H1 (cell line): ENCODE measurements around the gene SLC9A4. TPM values are rescaled to one million over a fixed set of nuclear protein-coding genes. Genes with fewer than 3 reads are reported as not detected.

Experiments
- CTCF ChIA-PET: fragments of 300-600 bp; sonication (Branson Sonifier 250); formaldehyde crosslinking; loops from one replicate; lab custom pipeline; 2021; ENCODE audit not compliant: partially characterized antibody; lab: Charles Lee
- POLR2A ChIA-PET: fragments of 300-600 bp; sonication (Branson Sonifier 250); formaldehyde crosslinking; loops from one replicate; lab custom pipeline; 2021; ENCODE audit warnings: inconsistent platforms; ENCODE audit not compliant: partially characterized antibody; lab: Charles Lee
- DNase-seq, 2 experiments: peaks; one replicate each; pipeline versions ENCODE4 v3.0.0 to v3.0.0-alpha.2; 2010 to 2022; ENCODE audit warnings: low spot score in 2 of 2, low read depth in 1 of 2, mixed read lengths in 1 of 2
- FAIRE-seq: peaks from 2 replicates; lab custom pipeline; 2011; peaks lifted over from hg19 to GRCh38; lab: Jason Lieb, UNC
- H2AFZ ChIP-seq: 2 replicates; pipeline ENCODE4 v1.8.1; 2012; ENCODE audit warnings: low read length, inconsistent platforms
- H2AK5ac ChIP-seq: 2 replicates; pipeline ENCODE4 v1.6.1; 2013; ENCODE audit warnings: low read depth, low read length
- H2BK120ac ChIP-seq: replicated peaks from 2 replicates; pipeline ENCODE3; 2013; ENCODE audit warnings: low read depth, low read length, inconsistent platforms
- H2BK12ac ChIP-seq: 2 replicates; pipeline ENCODE4 v1.6.1; 2013; ENCODE audit warnings: low read depth, low read length
- H2BK15ac ChIP-seq: 2 replicates; pipeline ENCODE4 v1.6.1; 2013; ENCODE audit warnings: low read length
- H2BK20ac ChIP-seq: 2 replicates; pipeline ENCODE4 v1.6.1; 2013; ENCODE audit warnings: low read length
- H2BK5ac ChIP-seq: 2 replicates; pipeline ENCODE4 v1.6.1; 2013; ENCODE audit warnings: low read depth, low read length
- H3K14ac ChIP-seq: 2 replicates; pipeline ENCODE4 v1.6.1; 2013; ENCODE audit warnings: inconsistent platforms; ENCODE audit not compliant: insufficient read length
- H3K18ac ChIP-seq: 2 replicates; pipeline ENCODE4 v1.6.1; 2013; ENCODE audit warnings: low read length; ENCODE audit errors: extremely low read depth
- H3K23ac ChIP-seq: 2 replicates; pipeline ENCODE4 v1.6.1; 2013; ENCODE audit warnings: inconsistent platforms; ENCODE audit not compliant: insufficient read length
- H3K23me2 ChIP-seq: 2 replicates; pipeline ENCODE4 v1.6.1; 2013; ENCODE audit warnings: low read depth, low read length
- H3K27ac ChIP-seq: 2 replicates; pipeline ENCODE4 v1.6.1; 2011; ENCODE audit warnings: low read depth, low read length, inconsistent platforms
- H3K27me3 ChIP-seq, 4 experiments: replicated peaks in 1 of 4; 1 replicate in 1 of 4; 2 replicates in 3 of 4; pipeline versions ENCODE4 v1.6.1 to v1.8.1; 2011 to 2013; ENCODE audit warnings: low read length in 3 of 4, mild to moderate bottlenecking in 3 of 4, inconsistent platforms in 2 of 4, mixed read lengths in 2 of 4, moderate library complexity in 1 of 4; ENCODE audit not compliant: control insufficient read depth in 3 of 4, insufficient read depth in 3 of 4; ENCODE audit errors: extremely low read depth in 1 of 4
- H3K36me3 ChIP-seq, 4 experiments: 2 replicates each; pipeline versions ENCODE4 v1.6.1 to v1.8.1; 2011 to 2013; ENCODE audit warnings: mild to moderate bottlenecking in 4 of 4, low read length in 3 of 4, moderate library complexity in 2 of 4, control low read depth in 1 of 4, inconsistent platforms in 1 of 4; ENCODE audit not compliant: insufficient read depth in 4 of 4, control insufficient read depth in 2 of 4
- H3K4ac ChIP-seq: replicated peaks from 2 replicates; pipeline ENCODE3; 2013; ENCODE audit warnings: low read length, low read depth, mixed read lengths, inconsistent platforms; ENCODE audit not compliant: insufficient read length
- H3K4me1 ChIP-seq, 4 experiments: replicated peaks in 1 of 4; 1 replicate in 1 of 4; 2 replicates in 3 of 4; pipeline versions ENCODE4 v1.6.1 to v1.8.1; 2011 to 2013; ENCODE audit warnings: low read length in 3 of 4, inconsistent platforms in 2 of 4, mixed read lengths in 1 of 4; ENCODE audit not compliant: insufficient read depth in 4 of 4, control insufficient read depth in 3 of 4
- H3K4me2 ChIP-seq, 2 experiments: 2 replicates each; pipeline versions ENCODE4 v1.6.1 to v1.8.1; 2011 to 2013; ENCODE audit warnings: low read depth in 2 of 2, low read length in 2 of 2, control low read depth in 1 of 2, inconsistent platforms in 1 of 2, mild to moderate bottlenecking in 1 of 2; ENCODE audit not compliant: insufficient read depth in 1 of 2
- H3K4me3 ChIP-seq, 4 experiments: fragments of 200-600, 300-600 bp in 1 of 4; sonication (generic), shearing (Covaris generic), sonication (Bioruptor Twin) in 1 of 4; 2 replicates each; pipeline versions ENCODE4 v1.5.1 to v1.8.1; 2011 to 2016; ENCODE audit warnings: low read length in 4 of 4, low read depth in 3 of 4, control low read depth in 2 of 4, inconsistent platforms in 2 of 4, mild to moderate bottlenecking in 2 of 4, mixed read lengths in 1 of 4, moderate library complexity in 1 of 4; ENCODE audit not compliant: insufficient read depth in 2 of 4; ENCODE audit errors: extremely low read depth in 1 of 4
- H3K56ac ChIP-seq: replicated peaks from 2 replicates; pipeline ENCODE3; 2013; ENCODE audit warnings: low read depth, mild to moderate bottlenecking, mixed read lengths, low read length, inconsistent platforms; ENCODE audit not compliant: insufficient read length
- H3K79me1 ChIP-seq: 2 replicates; pipeline ENCODE4 v1.6.1; 2013; ENCODE audit warnings: low read depth, low read length, control low read depth
- H3K79me2 ChIP-seq, 2 experiments: 2 replicates each; pipeline versions ENCODE4 v1.6.1 to v1.8.1; 2012 to 2013; ENCODE audit warnings: low read length in 2 of 2, mild to moderate bottlenecking in 2 of 2, inconsistent platforms in 1 of 2; ENCODE audit not compliant: insufficient read depth in 2 of 2, control insufficient read depth in 1 of 2
- H3K9ac ChIP-seq, 4 experiments: replicated peaks in 1 of 4; 1 replicate in 1 of 4; 2 replicates in 3 of 4; pipeline versions ENCODE4 v1.6.1 to v1.8.1; 2011 to 2013; ENCODE audit warnings: low read depth in 3 of 4, low read length in 3 of 4, control low read depth in 2 of 4, mild to moderate bottlenecking in 2 of 4, moderate library complexity in 2 of 4, inconsistent platforms in 1 of 4; ENCODE audit errors: extremely low read depth in 1 of 4
- H3K9me3 ChIP-seq, 2 experiments: 2 replicates each; pipeline versions ENCODE4 v1.6.1 to v1.8.1; 2012 to 2013; ENCODE audit warnings: mild to moderate bottlenecking in 2 of 2, moderate library complexity in 2 of 2, control low read depth in 1 of 2, inconsistent platforms in 1 of 2, low read depth in 1 of 2, low read length in 1 of 2, mixed read lengths in 1 of 2; ENCODE audit not compliant: insufficient read depth in 2 of 2
- H4K20me1 ChIP-seq, 2 experiments: replicated peaks in 1 of 2; 2 replicates each; pipeline versions ENCODE3 to v1.8.1; 2011 to 2013; ENCODE audit warnings: inconsistent platforms in 2 of 2, low read length in 2 of 2, mild to moderate bottlenecking in 1 of 2; ENCODE audit not compliant: insufficient read depth in 2 of 2, control insufficient read depth in 1 of 2
- H4K5ac ChIP-seq: 2 replicates; pipeline ENCODE4 v1.6.1; 2013; ENCODE audit warnings: low read length, low read depth, mixed read lengths, inconsistent platforms; ENCODE audit not compliant: insufficient read length
- H4K8ac ChIP-seq: 2 replicates; pipeline ENCODE4 v1.8.0; 2013; ENCODE audit warnings: mild to moderate bottlenecking, moderate library complexity, low read length, inconsistent platforms; ENCODE audit not compliant: insufficient read depth; ENCODE audit errors: extremely low read depth
- H4K91ac ChIP-seq: replicated peaks from 2 replicates; pipeline ENCODE3; 2013; ENCODE audit warnings: low read length, mixed read lengths, inconsistent platforms; ENCODE audit not compliant: insufficient read length
- CEBPB ChIP-seq: IDR thresholded peaks from 2 replicates; pipeline ENCODE4 v1.6.1; 2012; ENCODE audit warnings: low read depth, low read length
- NANOG ChIP-seq: IDR thresholded peaks from 2 replicates; pipeline ENCODE4 v1.6.1; 2011; ENCODE audit warnings: low read length, low read depth, mild to moderate bottlenecking, inconsistent platforms; ENCODE audit not compliant: insufficient read depth, poor library complexity, severe bottlenecking
- WGBS, 2 experiments: shearing (Covaris generic) in 1 of 2; methylation state at CpG; one replicate each; pipeline versions ENCODE4 v1.1.6 to v1.1.7; 2013 to 2015; ENCODE audit warnings: low lambda C conversion rate in 2 of 2, mixed read lengths in 2 of 2, inconsistent platforms in 1 of 2, low coverage in 1 of 2, missing lambda C conversion rate in 1 of 2; ENCODE audit not compliant: insufficient replicate concordance in 2 of 2, insufficient coverage in 1 of 2, insufficient read length in 1 of 2; ENCODE audit errors: extremely low coverage in 1 of 2, missing lambda C conversion rate in 1 of 2; 5-methylcytosine and 5-hydroxymethylcytosine counted together
- polyA plus RNA-seq, 7 experiments: library from polyadenylated mRNA; depleted of rRNA in 3 of 7; stranded (reverse) in 5 of 7; unstranded in 2 of 7; fragments of >200 nt in 5 of 7; fragments of 200-250 nt in 2 of 7; gene quantifications; 1 replicate in 5 of 7; 2 replicates in 1 of 7; 4 replicates in 1 of 7; pipeline versions ENCODE4 v1.2.1 to v1.2.3, GENCODE V29; 2011 to 2013; ENCODE audit warnings: missing spikeins in 2 of 7, mixed read lengths in 2 of 7
- total RNA-seq: library from RNA; stranded (reverse); fragmentation: NEBNext Ultra II Directional; extraction: Animal tissue kit (Norgen Biotek cat#: 25700); gene quantifications from 2 replicates; pipeline ENCODE4 v1.2.1, GENCODE V29; 2021

The SLC9A4 gene
- total and polyA plus RNA-seq, 2 of the 8 experiments (the other 6 are each of a cell fraction or from before 2014, with no cell fraction given), result not detected

DNA sequence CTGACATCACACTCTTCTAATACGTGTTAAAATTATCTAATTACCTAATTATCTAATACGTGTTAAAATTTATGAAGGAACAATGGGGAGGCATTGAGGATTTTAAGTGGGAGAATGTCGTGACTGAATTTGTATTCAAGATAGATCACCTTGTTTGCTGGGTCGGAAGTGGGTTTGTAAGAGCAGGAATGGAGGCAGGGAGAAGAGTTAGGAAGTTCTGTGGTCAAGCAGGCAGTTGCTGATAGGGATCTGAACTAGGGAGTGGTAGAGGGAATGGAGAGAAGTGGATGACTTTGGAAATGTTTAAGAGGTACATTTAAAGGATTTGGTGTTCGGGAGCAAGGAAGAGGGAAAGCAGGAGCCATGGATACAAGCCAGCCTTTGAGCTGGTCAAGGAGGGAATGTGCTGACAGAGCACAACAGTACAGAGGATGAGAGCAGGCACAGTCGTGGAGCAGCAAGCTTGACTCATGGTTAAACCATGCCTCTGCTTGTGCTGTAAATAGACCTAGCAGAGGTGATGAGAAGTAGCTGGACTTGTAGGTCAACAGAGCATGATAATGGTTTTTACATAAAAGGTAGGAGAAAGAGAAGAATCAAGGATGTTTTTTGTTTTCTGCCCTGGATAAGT lies 33.8 kb upstream of the SLC9A4 start:
- H2BK5ac ChIP-seq, result no peak overlapping the region
- no peak overlapping the region for H3K4ac ChIP-seq
- no peak overlapping the region for H2AFZ ChIP-seq
- H3K27ac ChIP-seq, result no peak overlapping the region
- H2BK120ac ChIP-seq, result no peak overlapping the region
- no peaks in the 10 kb centered on the region for H3K79me1 ChIP-seq
- DNase-seq (no peak), FAIRE-seq (no peak)
- H3K9ac ChIP-seq, result no peak overlapping the region
- H3K4me1 ChIP-seq, result peaks cover 0 to 3% (median 0%) of the 10 kb centered on the region in 4 experiments; a peak in 1 of 7 replicates
- CTCF ChIA-PET, result interaction anchor here (0.5 to 1.3 kb wide), 5 partner anchors 9 to 433 kb away, joined by 3 to 4 read pairs (median 3); partner anchors contain the start of gene SLC9A4
- POLR2A ChIA-PET, result no interaction called here
- H3K27me3 ChIP-seq, result no peaks in the 10 kb centered on the region
- no peak overlapping the region for H2BK15ac ChIP-seq
- 74% methylated on average over 6 of the region's 6 CpGs; no CpG with 5 or more reads in 1 of the 2 experiments for WGBS, 2 experiments
- H3K9me3 ChIP-seq, result no peaks in the 10 kb centered on the region
- H3K36me3 ChIP-seq, result no peaks in the 10 kb centered on the region
- H3K56ac ChIP-seq, result no peak overlapping the region
- H4K91ac ChIP-seq, result no peak overlapping the region
- no peak overlapping the region for H4K5ac ChIP-seq
- no peak overlapping the region for H2BK20ac ChIP-seq
- no peak overlapping the region for H3K4me3 ChIP-seq
- no peak overlapping the region for H2BK12ac ChIP-seq
- no peak overlapping the region for H2AK5ac ChIP-seq
- TF ChIP-seq CEBPB (no peak), NANOG (no peak)
- no peaks in the 10 kb centered on the region for H3K79me2 ChIP-seq
- H3K14ac ChIP-seq, result no peak overlapping the region
- no peak overlapping the region for H3K4me2 ChIP-seq
- no peak overlapping the region for H4K8ac ChIP-seq
- no peaks in the 10 kb centered on the region for H3K23me2 ChIP-seq
- H3K23ac ChIP-seq, result no peak overlapping the region
- no peaks in the 10 kb centered on the region for H4K20me1 ChIP-seq
- H3K18ac ChIP-seq, result no peak overlapping the region
